NCI-H1436 (cell line): ENCODE results near the gene USP12.
"Not testable (repeated sequence)": the region's sequence is repeated elsewhere in the genome, so short reads cannot be mapped to it uniquely, and the experiment has no call there.

Experiments
- DNase-seq: peaks from one replicate; lab custom pipeline; 2025; lab: John Stamatoyannopoulos, UW

USP12 gene, protein sequence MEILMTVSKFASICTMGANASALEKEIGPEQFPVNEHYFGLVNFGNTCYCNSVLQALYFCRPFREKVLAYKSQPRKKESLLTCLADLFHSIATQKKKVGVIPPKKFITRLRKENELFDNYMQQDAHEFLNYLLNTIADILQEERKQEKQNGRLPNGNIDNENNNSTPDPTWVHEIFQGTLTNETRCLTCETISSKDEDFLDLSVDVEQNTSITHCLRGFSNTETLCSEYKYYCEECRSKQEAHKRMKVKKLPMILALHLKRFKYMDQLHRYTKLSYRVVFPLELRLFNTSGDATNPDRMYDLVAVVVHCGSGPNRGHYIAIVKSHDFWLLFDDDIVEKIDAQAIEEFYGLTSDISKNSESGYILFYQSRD

GRCh38 chr13:27171244-27171826 is at the start of gene USP12:
USP12 (minus strand) TSS chr13:27171811; CDS start chr13:27171639, 172 bp downstream.
- DNase-seq = peak; percentile 27

DNA sequence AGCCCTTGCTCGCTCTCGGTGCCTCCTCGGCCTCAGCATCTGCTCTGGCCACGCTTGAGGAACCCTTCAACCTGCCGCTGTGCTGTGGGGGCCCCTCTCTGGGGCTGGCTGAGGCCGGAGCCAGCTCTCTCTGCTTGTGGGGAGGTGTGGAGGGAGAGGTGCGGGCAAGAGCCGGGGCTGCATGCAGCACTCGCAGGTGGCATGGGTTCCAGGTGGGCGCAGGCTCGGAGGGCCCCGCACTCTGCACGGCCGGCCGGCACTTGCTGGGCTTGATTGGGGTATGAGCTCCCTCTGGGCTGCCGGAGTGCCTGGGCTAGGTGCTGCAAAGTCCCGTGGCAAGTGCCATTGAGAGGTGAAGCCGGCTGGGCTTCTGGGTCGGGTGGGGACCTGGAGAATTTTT is 48.0 kb upstream of the USP12 start:
- no peak for DNase-seq

DNA sequence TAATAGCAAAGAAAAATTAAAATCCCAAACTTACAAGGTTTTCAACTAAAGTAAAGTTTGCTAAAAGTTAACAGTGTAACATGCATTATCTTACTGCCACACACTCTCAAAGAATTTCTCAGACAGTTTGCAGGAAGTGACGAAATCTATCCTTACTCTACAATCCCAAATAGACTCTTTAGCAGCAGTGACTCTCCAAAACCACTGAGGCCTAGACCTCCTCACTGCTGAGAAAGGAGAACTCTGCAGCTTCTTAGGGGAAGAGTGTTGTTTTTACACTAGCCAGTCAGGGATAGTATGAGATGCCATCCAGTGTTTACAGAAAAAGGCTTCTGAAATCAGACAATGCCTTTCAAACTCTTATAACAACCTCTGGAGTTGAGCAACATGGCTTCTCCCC is 47.2 kb upstream of the USP12 start:
- DNase-seq = not testable (repeated sequence)

GRCh38 chr13:27217791-27218190 is 46.2 kb upstream of the USP12 start:
- not testable (repeated sequence) for DNase-seq

DNA sequence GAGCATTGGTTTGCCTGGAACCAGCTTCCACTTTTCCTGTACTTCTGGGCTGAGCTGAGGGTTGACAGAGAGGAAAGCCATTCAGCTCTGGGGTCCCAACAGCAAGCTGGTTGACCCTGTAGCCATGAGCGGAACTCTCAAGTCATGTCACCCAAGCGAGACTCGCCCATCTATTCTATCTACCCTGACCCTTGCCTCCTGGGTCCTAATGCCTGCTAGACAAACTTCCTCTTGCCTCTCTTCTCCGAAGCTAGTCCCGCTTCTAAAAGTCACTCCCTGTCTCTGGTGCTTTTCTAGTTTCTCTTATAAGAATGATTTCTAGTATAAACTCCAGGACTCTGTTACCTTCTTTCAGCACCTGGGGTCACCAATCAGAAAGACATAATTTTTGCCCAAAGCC is 41.8 kb upstream of the USP12 start:
- not testable (repeated sequence) for DNase-seq

- DNase-seq = no peak
Observed at GRCh38 chr13:27211771-27212364, 40.3 kb upstream of the USP12 start.

- no peak for DNase-seq
Observed at GRCh38 chr13:27211271-27211670, 39.7 kb upstream of the USP12 start.

- DNase-seq = no peak
Observed at GRCh38 chr13:27208514-27208913, 36.9 kb upstream of the USP12 start.

DNA sequence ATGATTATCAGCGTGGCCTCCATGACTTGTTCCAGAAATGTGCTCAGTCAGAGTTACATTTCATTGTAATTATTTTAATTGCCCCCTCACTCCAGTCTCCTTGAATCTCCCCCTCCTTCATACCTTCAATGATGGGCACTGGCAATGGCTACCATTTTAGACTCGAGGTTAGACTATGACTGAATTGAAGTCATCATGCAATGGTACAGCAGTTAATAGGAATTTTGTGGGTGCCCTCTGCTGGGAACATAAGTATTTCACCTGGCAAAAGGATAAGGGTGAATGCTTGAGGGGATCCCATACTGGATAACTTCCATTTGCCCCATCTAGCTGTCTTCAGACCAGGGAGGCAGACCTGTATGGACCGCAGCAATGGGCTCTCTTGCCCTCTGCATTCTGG is 32.2 kb upstream of the USP12 start:
- DNase-seq = no peak

DNA sequence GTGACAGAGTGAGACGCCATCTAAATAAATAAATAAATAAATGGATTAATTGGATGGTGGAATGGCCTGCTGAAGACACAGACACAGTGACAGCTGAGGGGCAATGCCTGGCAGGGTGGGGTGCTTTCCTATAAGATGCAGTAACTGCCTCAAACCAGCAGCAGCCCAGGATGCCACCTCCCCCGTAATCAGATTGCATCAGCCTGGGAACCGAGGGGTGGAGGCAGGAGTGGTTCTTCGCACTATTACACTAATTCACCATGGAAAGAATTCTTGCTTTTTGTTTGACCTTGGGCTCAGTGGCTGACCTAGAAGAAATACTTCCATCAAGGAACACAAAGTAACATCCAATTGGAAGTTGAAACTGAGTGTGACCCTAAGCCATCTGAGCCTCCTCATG is 31.6 kb upstream of the USP12 start:
- no peak for DNase-seq

- no peak for DNase-seq
Observed at GRCh38 chr13:27201661-27202060, 30.1 kb upstream of the USP12 start.

GRCh38 chr13:27200413-27201070 is 28.9 kb upstream of the USP12 start:
- DNase-seq = no peak

DNA sequence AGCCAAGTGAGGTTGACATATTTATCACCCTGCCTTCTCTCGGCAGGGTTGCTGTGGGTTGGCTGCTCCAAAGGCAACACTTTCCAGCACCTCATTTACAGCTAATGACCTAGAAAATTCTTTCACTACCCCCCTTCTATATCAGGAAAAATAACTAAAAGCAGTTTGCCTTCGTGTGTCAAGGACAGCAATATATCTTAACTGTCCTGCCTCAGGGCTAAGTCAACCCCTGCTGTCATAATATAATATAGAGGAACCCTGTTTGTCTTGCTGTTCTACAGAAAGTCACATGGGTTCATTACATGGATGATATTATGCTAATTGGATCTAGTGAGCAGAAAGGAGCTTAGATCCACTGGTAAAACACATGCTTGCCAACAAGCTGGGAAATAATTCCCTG is 28.1 kb upstream of the USP12 start:
- DNase-seq = no peak

DNA sequence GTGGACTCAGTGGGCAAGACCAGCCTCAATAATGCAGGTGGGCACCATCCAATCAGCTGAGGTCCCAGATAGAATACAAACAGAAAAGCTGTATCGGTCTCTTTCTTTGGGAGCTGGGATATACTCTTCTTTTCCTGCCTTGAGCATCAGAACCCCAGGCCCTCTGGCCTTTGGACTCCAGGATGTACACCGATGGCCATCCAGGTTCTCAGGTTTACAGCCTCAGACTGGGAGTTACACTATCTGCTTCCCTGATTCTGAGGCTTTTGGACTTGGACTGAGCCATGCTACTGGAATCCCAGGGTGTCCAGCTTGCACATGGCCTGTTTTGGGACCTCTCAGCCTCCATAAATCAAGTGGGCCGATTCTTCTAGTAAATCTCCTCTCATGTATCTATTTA is 27.6 kb upstream of the USP12 start:
- DNase-seq = no peak

DNA sequence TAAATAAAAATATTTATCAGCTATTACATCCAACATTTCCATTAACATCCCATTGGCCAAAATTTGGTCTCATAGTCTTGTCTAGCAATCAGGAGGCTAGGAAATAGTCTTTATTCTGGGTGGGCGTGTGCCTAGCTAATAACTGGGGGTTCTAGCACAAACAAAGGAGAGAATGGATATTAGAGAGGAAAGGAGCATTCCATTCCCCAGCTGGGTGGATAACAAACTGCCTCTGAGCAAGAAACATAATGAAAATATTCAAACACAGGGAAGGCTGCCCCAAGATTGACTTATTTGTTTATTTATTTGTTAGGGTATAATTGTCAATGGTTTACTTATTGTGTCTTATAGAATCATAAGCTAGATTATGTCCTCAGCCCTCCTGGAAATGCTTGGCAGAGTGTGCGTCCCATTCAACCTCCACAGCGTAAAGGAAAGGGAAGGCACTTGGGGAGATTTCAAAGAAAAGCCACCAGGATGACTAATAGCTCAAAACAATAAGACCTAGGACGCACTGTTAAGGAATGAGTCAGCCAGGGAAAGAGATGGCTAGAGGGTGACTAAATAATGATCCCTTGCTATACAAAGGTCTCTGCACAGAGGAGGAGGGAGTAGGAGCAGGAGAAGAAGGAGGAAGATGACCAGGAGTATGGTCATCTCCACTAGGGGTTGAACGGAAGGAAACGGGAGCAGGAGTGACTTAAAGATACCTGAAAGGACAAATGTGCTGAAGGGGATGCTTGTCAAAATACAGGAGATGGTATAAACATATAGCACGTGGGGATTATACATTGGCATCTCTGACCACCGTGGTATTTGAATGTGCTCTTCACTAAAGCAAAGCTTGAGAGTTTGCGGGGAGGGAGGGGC is 23.5 kb upstream of the USP12 start:
- DNase-seq = no peak

GRCh38 chr13:27194209-27194608 is 22.6 kb upstream of the USP12 start:
- no peak for DNase-seq

- DNase-seq = no peak
Observed at GRCh38 chr13:27193496-27193895, 21.9 kb upstream of the USP12 start.

DNA sequence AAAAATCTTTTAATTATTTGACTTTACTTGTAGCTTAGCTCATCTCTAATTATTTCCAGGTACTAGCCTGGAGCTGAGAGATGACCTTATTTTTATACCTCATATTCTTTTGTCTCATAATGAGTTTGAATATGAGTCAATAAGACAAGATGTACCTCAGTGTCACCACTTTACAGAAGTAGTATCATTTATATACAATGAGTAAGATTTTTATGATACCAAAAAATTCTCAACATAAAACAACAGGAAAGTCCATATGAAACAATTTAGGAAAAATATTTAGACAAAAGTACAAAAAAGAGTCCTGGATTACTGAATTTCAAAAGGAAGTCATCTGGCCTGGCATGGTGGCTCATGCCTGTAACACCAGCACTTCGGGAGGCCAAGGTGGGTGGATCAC is 21.4 kb upstream of the USP12 start:
- no peak for DNase-seq

- not testable (repeated sequence) for DNase-seq
Observed at GRCh38 chr13:27192367-27192766, 20.8 kb upstream of the USP12 start.

GRCh38 chr13:27189192-27189591 is 17.6 kb upstream of the USP12 start:
- no peak for DNase-seq

DNA sequence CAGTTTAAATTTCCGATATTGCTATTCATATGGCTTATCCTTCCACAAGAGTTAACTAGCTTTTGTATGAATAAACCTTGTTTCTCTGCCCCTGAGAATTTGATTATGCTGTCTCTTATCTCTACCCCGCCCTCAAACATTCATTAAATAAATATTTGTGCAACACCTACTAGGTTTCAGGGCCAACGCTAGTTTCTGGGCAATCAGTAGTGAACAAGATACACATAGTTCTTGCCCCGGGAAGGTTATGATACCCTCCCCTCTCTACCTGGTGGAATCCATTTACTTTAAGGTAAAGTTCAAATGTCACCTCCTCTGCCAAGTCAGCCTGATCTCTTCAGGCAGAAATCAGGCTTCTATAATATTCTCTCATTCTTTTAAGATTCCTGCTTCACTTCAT is 16.6 kb upstream of the USP12 start:
- DNase-seq = no peak

DNA sequence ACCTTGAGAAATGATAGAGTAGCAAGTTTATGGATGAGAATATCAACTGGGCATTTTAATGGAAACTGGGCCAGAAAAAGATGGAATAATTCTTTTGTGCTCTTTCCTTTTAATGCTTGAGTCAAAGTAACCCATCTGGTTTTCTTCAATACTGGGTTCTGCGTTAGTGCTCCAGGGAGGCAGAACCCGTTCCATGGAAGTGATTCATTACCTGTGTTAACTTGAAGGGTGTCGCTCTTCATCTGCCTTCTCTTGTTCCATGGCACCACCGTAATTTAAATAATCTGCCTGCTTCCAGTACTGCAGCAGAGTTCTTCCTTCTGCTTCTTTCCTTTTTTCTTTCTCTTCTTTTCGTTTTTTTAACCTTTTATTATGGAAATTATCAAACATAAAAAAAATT is 14.7 kb upstream of the USP12 start:
- no peak for DNase-seq
